Measurements from ENCODE around the gene DNAH8.

DNA sequence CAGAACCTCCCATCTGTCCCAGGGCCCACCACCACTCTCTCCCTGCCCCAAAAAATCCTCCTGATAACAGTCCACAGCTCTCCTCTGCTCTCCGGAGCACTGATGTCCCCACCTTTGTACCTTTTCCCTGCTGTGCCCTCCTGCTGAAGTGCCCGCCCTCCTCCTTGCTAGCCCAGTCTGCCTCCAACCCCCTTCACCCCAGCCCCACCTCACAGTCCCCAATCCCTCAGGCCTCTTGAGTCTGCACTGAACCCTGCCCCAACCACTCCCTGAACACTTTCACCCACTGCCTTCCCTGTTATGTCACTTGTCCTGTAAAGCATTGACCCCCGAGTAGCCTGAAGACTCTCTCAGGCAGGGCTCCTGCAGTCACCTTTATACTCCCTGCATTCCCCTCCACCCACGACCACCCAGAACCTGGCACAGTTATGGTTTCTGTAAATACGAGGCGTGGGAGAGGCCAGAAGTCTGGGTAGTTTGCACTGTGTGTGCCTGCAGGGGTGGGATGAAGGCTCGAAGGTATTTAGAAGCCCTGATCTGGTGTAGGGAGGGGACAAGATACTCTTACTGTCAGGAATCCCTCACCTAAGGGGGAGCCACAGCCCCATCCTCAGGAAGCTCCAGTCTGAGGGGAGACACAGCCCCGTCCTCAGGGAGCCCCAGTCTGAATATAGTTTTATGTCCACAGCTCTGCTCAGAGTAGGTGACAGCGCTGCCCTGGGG, 338.9 kb downstream of the DNAH8 start:
- TF ChIP-seq, protein P1, sequence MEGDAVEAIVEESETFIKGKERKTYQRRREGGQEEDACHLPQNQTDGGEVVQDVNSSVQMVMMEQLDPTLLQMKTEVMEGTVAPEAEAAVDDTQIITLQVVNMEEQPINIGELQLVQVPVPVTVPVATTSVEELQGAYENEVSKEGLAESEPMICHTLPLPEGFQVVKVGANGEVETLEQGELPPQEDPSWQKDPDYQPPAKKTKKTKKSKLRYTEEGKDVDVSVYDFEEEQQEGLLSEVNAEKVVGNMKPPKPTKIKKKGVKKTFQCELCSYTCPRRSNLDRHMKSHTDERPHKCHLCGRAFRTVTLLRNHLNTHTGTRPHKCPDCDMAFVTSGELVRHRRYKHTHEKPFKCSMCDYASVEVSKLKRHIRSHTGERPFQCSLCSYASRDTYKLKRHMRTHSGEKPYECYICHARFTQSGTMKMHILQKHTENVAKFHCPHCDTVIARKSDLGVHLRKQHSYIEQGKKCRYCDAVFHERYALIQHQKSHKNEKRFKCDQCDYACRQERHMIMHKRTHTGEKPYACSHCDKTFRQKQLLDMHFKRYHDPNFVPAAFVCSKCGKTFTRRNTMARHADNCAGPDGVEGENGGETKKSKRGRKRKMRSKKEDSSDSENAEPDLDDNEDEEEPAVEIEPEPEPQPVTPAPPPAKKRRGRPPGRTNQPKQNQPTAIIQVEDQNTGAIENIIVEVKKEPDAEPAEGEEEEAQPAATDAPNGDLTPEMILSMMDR (IDR thresholded peaks at IDR 0.05), result no peak
- no peak for TF ChIP-seq POLR2A (IDR thresholded peaks at IDR 0.05)
